Mesendoderm (in vitro differentiated cells): ENCODE results near the gene COL1A2.

Source experiments
- DNase-seq: peaks from one replicate; pipeline ENCODE4 v3.0.0; 2013
- H2AK5ac ChIP-seq: 2 replicates; pipeline ENCODE4 v1.6.1; 2013; ENCODE audit warnings: low read length, inconsistent platforms
- H2BK120ac ChIP-seq: 2 replicates; pipeline ENCODE4 v1.6.1; 2013; ENCODE audit warnings: low read depth, mild to moderate bottlenecking, low read length, moderate library complexity, mixed read lengths
- H2BK15ac ChIP-seq: replicated peaks from 2 replicates; pipeline ENCODE4 v1.6.1; 2013; ENCODE audit warnings: low read depth, mild to moderate bottlenecking, moderate library complexity
- H2BK5ac ChIP-seq: 2 replicates; pipeline ENCODE4 v1.6.1; 2013; ENCODE audit warnings: low read length, inconsistent platforms
- H3K18ac ChIP-seq: 2 replicates; pipeline ENCODE4 v1.6.1; 2013; ENCODE audit warnings: mild to moderate bottlenecking, low read length, mixed read lengths
- H3K23ac ChIP-seq: one replicate; pipeline ENCODE4 v1.6.1; 2013; ENCODE audit warnings: low read length
- H3K27ac ChIP-seq: 2 replicates; pipeline ENCODE4 v1.5.1; 2013; ENCODE audit warnings: low read depth, mild to moderate bottlenecking, inconsistent platforms, low read length, moderate library complexity
- H3K27me3 ChIP-seq: 2 replicates; pipeline ENCODE4 v1.6.1; 2013; ENCODE audit warnings: low read length, control low read depth, mild to moderate bottlenecking, inconsistent platforms; ENCODE audit not compliant: insufficient read depth, poor library complexity
- H3K36me3 ChIP-seq: 2 replicates; pipeline ENCODE4 v1.6.1; 2013; ENCODE audit warnings: low read length, inconsistent platforms; ENCODE audit not compliant: control insufficient read depth, insufficient read depth
- H3K4ac ChIP-seq: one replicate; pipeline ENCODE4 v1.6.1; 2013; ENCODE audit warnings: low read depth, mild to moderate bottlenecking, low read length, moderate library complexity
- H3K4me1 ChIP-seq: 2 replicates; pipeline ENCODE4 v1.6.1; 2013; ENCODE audit warnings: low read depth, low read length, inconsistent platforms; ENCODE audit not compliant: control insufficient read depth
- H3K4me2 ChIP-seq: 2 replicates; pipeline ENCODE4 v1.6.1; 2013; ENCODE audit warnings: low read length
- H3K4me3 ChIP-seq: 2 replicates; pipeline ENCODE4 v1.5.1; 2013; ENCODE audit warnings: mild to moderate bottlenecking, low read length
- H3K56ac ChIP-seq: one replicate; pipeline ENCODE4 v1.6.1; 2013; ENCODE audit warnings: low read length
- H3K79me1 ChIP-seq: 2 replicates; pipeline ENCODE4 v1.6.1; 2013; ENCODE audit warnings: low read length, inconsistent platforms
- H3K79me2 ChIP-seq: 2 replicates; pipeline ENCODE4 v1.6.1; 2013; ENCODE audit warnings: mild to moderate bottlenecking, low read length; ENCODE audit not compliant: control insufficient read depth, insufficient read depth
- H3K9ac ChIP-seq: 2 replicates; pipeline ENCODE4 v1.6.1; 2013; ENCODE audit warnings: low read length, inconsistent platforms
- H4K5ac ChIP-seq: one replicate; pipeline ENCODE4 v1.6.1; 2013; ENCODE audit warnings: low read length
- H4K8ac ChIP-seq: one replicate; pipeline ENCODE4 v1.6.1; 2013; ENCODE audit warnings: low read depth, mild to moderate bottlenecking, control low read depth, low read length, moderate library complexity
- WGBS: extraction: QIAGEN DNeasy Blood & Tissue Kit; methylation state at CpG from one replicate; pipeline ENCODE4 v1.1.7; 2013; ENCODE audit warnings: low lambda C conversion rate, missing lambda C conversion rate; ENCODE audit not compliant: insufficient coverage; ENCODE audit errors: extremely low coverage; 5-methylcytosine and 5-hydroxymethylcytosine counted together

The COL1A2 gene

DNA sequence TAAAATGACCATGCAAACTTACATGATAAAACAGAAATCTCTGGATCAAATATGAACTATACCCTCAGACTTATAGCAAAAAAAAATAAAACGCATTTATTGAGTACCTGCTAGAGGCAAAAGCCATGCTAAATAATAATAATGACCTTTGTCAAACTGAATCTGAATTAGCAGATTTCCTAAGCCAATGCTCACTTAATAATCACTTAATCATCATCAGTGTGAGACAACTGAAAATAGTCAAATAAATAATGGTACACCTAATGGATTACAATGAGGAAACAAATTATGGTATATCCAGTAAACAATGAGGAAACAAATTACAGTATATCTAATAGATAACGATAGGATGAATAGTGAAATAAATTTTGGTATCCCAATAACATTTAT lies 37.6 kb downstream of the COL1A2 start:
- WGBS, result no CpG with 5 or more reads among the region's 2 CpGs
- no peak overlapping the region for H4K8ac ChIP-seq
- no peak overlapping the region for H2BK5ac ChIP-seq
- H2BK15ac ChIP-seq, result no peak overlapping the region
- H3K36me3 ChIP-seq, result peaks cover 6% of the 10 kb centered on the region
- no peaks in the 10 kb centered on the region for H3K79me2 ChIP-seq
- no peaks in the 10 kb centered on the region for H3K79me1 ChIP-seq
- H3K56ac ChIP-seq, result no peak overlapping the region
- H4K5ac ChIP-seq, result no peak overlapping the region
- no peak for DNase-seq
- no peak overlapping the region for H3K4ac ChIP-seq
- H3K27me3 ChIP-seq, result no peaks in the 10 kb centered on the region
- no peak overlapping the region for H3K18ac ChIP-seq
- no peaks in the 10 kb centered on the region for H3K4me1 ChIP-seq
- H3K23ac ChIP-seq, result no peak overlapping the region
- no peak overlapping the region for H3K4me2 ChIP-seq
- H2AK5ac ChIP-seq, result no peak overlapping the region
- H2BK120ac ChIP-seq, result no peak overlapping the region
- no peak overlapping the region for H3K27ac ChIP-seq
- H3K4me3 ChIP-seq, result no peak overlapping the region
- no peak overlapping the region for H3K9ac ChIP-seq

DNA sequence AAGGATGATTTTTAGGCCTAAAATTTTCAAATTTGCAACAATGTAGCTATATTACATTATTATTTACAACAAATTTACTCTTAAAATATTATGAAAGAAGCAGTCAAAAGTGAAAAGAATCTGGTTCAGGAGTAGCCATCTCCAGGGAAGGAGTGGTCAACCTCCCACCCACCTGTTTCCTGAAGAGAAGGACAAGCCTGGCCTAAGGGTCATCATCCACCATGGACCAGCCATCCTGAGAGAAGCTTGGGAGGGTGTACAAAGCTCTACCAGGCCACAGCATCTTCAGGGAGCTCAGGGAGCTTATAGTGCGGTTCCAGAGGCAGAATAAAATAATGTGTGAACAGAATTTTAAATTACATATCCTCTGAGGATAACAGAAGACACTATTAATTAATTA lies 38.1 kb downstream of the COL1A2 start:
- no peak overlapping the region for H3K56ac ChIP-seq
- no peak overlapping the region for H3K23ac ChIP-seq
- H3K36me3 ChIP-seq, result peaks cover 3% of the 10 kb centered on the region
- H4K5ac ChIP-seq, result no peak overlapping the region
- H2BK5ac ChIP-seq, result no peak overlapping the region
- no peak overlapping the region for H3K4me3 ChIP-seq
- H4K8ac ChIP-seq, result no peak overlapping the region
- H3K27ac ChIP-seq, result no peak overlapping the region
- H2AK5ac ChIP-seq, result no peak overlapping the region
- no CpG with 5 or more reads among the region's 1 CpG for WGBS
- no peak overlapping the region for H3K4ac ChIP-seq
- no peak overlapping the region for H3K18ac ChIP-seq
- no peaks in the 10 kb centered on the region for H3K27me3 ChIP-seq
- H3K4me1 ChIP-seq, result no peaks in the 10 kb centered on the region
- no peaks in the 10 kb centered on the region for H3K79me2 ChIP-seq
- no peak overlapping the region for H2BK15ac ChIP-seq
- H3K9ac ChIP-seq, result no peak overlapping the region
- no peak for DNase-seq
- H3K79me1 ChIP-seq, result no peaks in the 10 kb centered on the region
- no peak overlapping the region for H3K4me2 ChIP-seq
- H2BK120ac ChIP-seq, result no peak overlapping the region

DNA sequence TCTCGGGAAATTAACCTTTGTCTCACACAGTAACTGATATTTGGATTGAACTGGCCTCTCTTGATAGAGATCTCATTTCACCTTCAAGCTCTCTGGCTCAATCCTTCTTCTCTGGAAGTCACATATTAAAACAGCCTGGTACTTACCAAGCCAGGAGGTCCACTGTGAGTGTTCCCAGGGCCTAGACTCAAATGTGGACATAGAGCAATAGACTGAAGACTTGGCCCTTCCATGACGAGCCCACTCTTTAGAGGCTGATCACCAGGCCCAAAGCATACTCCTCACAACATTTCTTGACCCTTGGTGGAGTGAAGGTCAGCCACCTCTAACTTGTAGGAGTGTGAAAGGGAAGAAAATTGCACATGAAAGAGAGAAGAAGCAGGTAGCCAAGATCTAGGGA lies 38.5 kb downstream of the COL1A2 start:
- H3K27ac ChIP-seq, result no peak overlapping the region
- peaks cover 3% of the 10 kb centered on the region for H3K36me3 ChIP-seq
- no peak overlapping the region for H2BK15ac ChIP-seq
- H3K4me3 ChIP-seq, result no peak overlapping the region
- H3K79me2 ChIP-seq, result no peaks in the 10 kb centered on the region
- no peak overlapping the region for H3K18ac ChIP-seq
- H3K27me3 ChIP-seq, result no peaks in the 10 kb centered on the region
- no CpG with 5 or more reads among the region's 2 CpGs for WGBS
- no peak overlapping the region for H4K8ac ChIP-seq
- no peak overlapping the region for H4K5ac ChIP-seq
- no peak overlapping the region for H3K4me2 ChIP-seq
- H2BK5ac ChIP-seq, result no peak overlapping the region
- no peak overlapping the region for H2BK120ac ChIP-seq
- no peak overlapping the region for H2AK5ac ChIP-seq
- H3K79me1 ChIP-seq, result no peaks in the 10 kb centered on the region
- no peaks in the 10 kb centered on the region for H3K4me1 ChIP-seq
- no peak overlapping the region for H3K56ac ChIP-seq
- DNase-seq, result no peak
- no peak overlapping the region for H3K4ac ChIP-seq
- no peak overlapping the region for H3K9ac ChIP-seq
- H3K23ac ChIP-seq, result no peak overlapping the region

DNA sequence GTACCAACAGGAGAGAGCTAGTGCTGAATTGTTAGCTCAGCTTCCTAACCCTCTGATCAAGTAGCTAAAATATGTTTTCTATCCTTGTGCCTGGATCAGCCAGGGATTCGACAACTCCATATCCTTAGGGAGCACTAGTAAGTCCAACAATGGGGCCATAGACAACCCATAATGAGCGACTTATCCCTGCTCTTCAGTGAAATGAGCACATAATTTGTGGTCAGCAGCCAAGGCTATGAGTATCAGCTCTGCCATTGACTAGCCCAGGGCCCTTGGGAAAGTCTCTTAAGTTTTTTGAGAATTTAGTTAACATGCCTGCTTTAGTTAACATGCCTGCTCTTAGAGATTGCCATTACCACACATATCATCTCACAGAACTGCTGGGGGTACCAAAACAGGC lies 39.3 kb downstream of the COL1A2 start:
- Histone ChIP-seq H3K56ac (no peak overlapping the region), H3K27ac (no peak overlapping the region), H3K4me2 (no peak overlapping the region), H4K8ac (no peak overlapping the region), H3K4me3 (no peak overlapping the region), H2BK5ac (no peak overlapping the region), H3K4me1 (no peaks in the 10 kb centered on the region), H2BK15ac (no peak overlapping the region), H3K18ac (no peak overlapping the region), H2AK5ac (no peak overlapping the region), H3K79me2 (no peaks in the 10 kb centered on the region), H3K27me3 (no peaks in the 10 kb centered on the region), H3K9ac (no peak overlapping the region), H3K79me1 (no peaks in the 10 kb centered on the region), H3K4ac (no peak overlapping the region), H3K36me3 (peaks cover 2% of the 10 kb centered on the region), H2BK120ac (no peak overlapping the region), H3K23ac (no peak overlapping the region), H4K5ac (no peak overlapping the region)
- WGBS, result no CpG with 5 or more reads among the region's 2 CpGs
- DNase-seq, result no peak

DNA sequence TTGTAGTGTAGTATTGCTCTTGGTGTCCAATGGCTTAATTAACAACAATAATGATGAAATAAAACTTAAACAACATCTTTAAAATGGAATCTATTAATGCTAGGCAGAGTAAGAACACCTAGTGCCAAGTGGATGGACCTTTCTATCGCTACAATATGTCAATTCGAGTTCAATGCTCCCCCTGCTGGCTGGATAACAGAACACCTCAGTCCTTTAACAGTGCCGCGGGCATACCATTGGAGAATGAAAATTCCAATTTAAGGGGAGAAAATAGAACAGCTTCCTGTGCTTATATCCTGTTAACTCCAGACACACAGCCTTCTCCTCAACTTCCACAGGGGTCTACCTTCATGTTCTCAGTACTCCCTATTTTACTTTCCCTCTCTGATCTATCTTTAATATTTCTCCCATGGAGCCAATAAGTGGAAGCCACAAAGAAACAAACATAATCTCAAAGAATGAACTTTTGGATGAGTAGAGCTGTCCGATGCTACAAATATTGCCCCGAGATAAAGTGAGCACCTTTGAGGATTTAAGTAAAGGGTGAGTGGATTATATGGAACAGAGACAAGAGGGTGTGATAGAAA lies 41.4 kb downstream of the COL1A2 start:
- no CpG with 5 or more reads among the region's 6 CpGs for WGBS

DNA sequence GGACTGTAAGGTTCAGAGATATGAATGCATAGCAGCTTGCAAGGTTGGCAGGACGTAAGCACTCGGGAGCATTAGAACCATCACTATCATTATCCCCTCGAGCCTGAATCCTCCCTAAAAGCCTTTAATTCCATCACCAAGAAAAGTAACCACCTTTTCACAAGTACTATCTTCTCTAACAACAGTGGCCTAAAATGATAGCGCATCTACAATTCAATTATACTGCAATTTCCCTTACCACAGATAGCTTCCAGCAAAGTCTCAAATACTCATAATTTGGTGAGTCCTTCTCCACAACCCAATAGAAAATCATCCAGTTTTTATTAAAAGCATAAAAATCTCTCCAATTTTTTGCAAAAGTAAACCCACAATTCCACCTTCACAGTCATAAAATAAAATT lies 42.0 kb downstream of the COL1A2 start:
- Histone ChIP-seq H2AK5ac (no peak overlapping the region), H3K79me1 (no peaks in the 10 kb centered on the region), H4K8ac (no peak overlapping the region), H2BK15ac (no peak overlapping the region), H4K5ac (no peak overlapping the region), H3K4me2 (no peak overlapping the region), H3K56ac (no peak overlapping the region), H3K4me1 (no peaks in the 10 kb centered on the region), H2BK120ac (no peak overlapping the region), H3K18ac (no peak overlapping the region), H3K27ac (no peak overlapping the region), H3K4ac (no peak overlapping the region), H2BK5ac (no peak overlapping the region), H3K36me3 (no peaks in the 10 kb centered on the region), H3K27me3 (no peaks in the 10 kb centered on the region), H3K4me3 (no peak overlapping the region), H3K23ac (no peak overlapping the region), H3K79me2 (no peaks in the 10 kb centered on the region), H3K9ac (no peak overlapping the region)
- DNase-seq, result no peak
- no CpG with 5 or more reads among the region's 4 CpGs for WGBS

More for the DNA sequence above, 41.4 kb downstream of the COL1A2 start:
- H3K79me1 ChIP-seq, result no peaks in the 10 kb centered on the region
- H2BK15ac ChIP-seq, result no peak overlapping the region
- no peak overlapping the region for H2AK5ac ChIP-seq
- no peak overlapping the region for H2BK120ac ChIP-seq
- H3K27ac ChIP-seq, result no peak overlapping the region
- no peak overlapping the region for H3K4me2 ChIP-seq
- H3K9ac ChIP-seq, result no peak overlapping the region
- no peaks in the 10 kb centered on the region for H3K4me1 ChIP-seq
- H3K18ac ChIP-seq, result no peak overlapping the region
- H4K5ac ChIP-seq, result no peak overlapping the region
- H3K23ac ChIP-seq, result no peak overlapping the region
- no peak overlapping the region for H2BK5ac ChIP-seq
- peak; percentile 79 for DNase-seq
- H3K4me3 ChIP-seq, result no peak overlapping the region
- no peak overlapping the region for H4K8ac ChIP-seq
- H3K27me3 ChIP-seq, result no peaks in the 10 kb centered on the region
- H3K36me3 ChIP-seq, result no peaks in the 10 kb centered on the region
- no peak overlapping the region for H3K56ac ChIP-seq
- H3K4ac ChIP-seq, result no peak overlapping the region
- no peaks in the 10 kb centered on the region for H3K79me2 ChIP-seq
